HepG2 (cell line): ENCODE results near the gene TUT4. TPM values are rescaled to one million over a fixed set of nuclear protein-coding genes. Genes with fewer than 3 reads are reported as not detected.

Experiments used
- ATAC-seq: fragments of 200-7000 bp; cut with Tn5 transposase; 3 replicates; pipeline ENCODE4 v1.9.1; 2020; ENCODE audit warnings: mild to moderate bottlenecking, moderate library complexity
- BruUV-seq: library from RNA; stranded (reverse); fragments of 400-500 nt; replicated peaks from 2 replicates; lab custom pipeline; 2021; lab: Mats Ljungman, UMichigan
- CTCF ChIA-PET: fragments of 300-600 bp; formaldehyde crosslinking; extraction: SDS; loops from one replicate; lab custom pipeline; 2021; ENCODE audit warnings: low total read pairs, inconsistent platforms, low intra/inter-chr PET ratio; lab: Yijun Ruan, JAX
- POLR2A ChIA-PET: fragments of 350-600 bp; sonication (Branson Sonifier 250); formaldehyde crosslinking; loops from one replicate; lab custom pipeline; 2020; ENCODE audit warnings: antibody characterized with exemption, inconsistent platforms; lab: Yijun Ruan, JAX
- DNase-seq: peaks from one replicate; pipeline ENCODE4 v3.0.0-alpha.2; 2015; ENCODE audit warnings: low spot score
- FAIRE-seq: peaks from 3 replicates; lab custom pipeline; 2011; peaks lifted over from hg19 to GRCh38; lab: Jason Lieb, UNC
- H2AFZ ChIP-seq: one replicate; pipeline ENCODE4 v1.6.1; 2011; ENCODE audit warnings: low read length, inconsistent platforms
- H3K27ac ChIP-seq: fragments of 300-600 bp; 3 replicates; pipeline ENCODE4 v1.8.0; 2011; ENCODE audit warnings: mixed run types, mild to moderate bottlenecking, mixed read lengths, low read length, inconsistent platforms; ENCODE audit not compliant: insufficient read depth; ENCODE audit errors: extremely low read length
- H3K27me3 ChIP-seq, 2 experiments: fragments of 200-600 bp in 1 of 2; 2 replicates in 1 of 2; 3 replicates in 1 of 2; pipeline versions ENCODE4 v1.6.0 to v1.8.0; 2011; ENCODE audit warnings: low read length in 2 of 2, mild to moderate bottlenecking in 2 of 2, moderate library complexity in 2 of 2, inconsistent platforms in 1 of 2; ENCODE audit not compliant: insufficient read depth in 2 of 2, control insufficient read depth in 1 of 2
- H3K36me3 ChIP-seq, 2 experiments: fragments of 200-600 bp in 1 of 2; replicated peaks in 1 of 2; 2 replicates in 1 of 2; 3 replicates in 1 of 2; pipeline versions ENCODE4 v1.5.1 to v1.8.0; 2011; ENCODE audit warnings: low read length in 2 of 2, inconsistent platforms in 1 of 2; ENCODE audit not compliant: insufficient read depth in 2 of 2, control insufficient read depth in 1 of 2
- H3K4me1 ChIP-seq: 2 replicates; pipeline ENCODE4 v1.5.1; 2012; ENCODE audit warnings: low read length, inconsistent platforms; ENCODE audit not compliant: insufficient read depth
- H3K4me2 ChIP-seq: 2 replicates; pipeline ENCODE4 v1.6.0; 2011; ENCODE audit warnings: low read depth, low read length, inconsistent platforms
- H3K4me3 ChIP-seq, 3 experiments: fragments of 200-600 bp in 1 of 3; sonication (generic), shearing (Covaris generic) in 1 of 3; replicated peaks in 1 of 3; 2 replicates each; pipeline ENCODE4 v1.5.1; 2011 to 2016; ENCODE audit warnings: low read length in 3 of 3, inconsistent platforms in 2 of 3, low read depth in 2 of 3, mild to moderate bottlenecking in 2 of 3, control low read depth in 1 of 3, mixed read lengths in 1 of 3; ENCODE audit not compliant: insufficient read depth in 1 of 3
- H3K79me2 ChIP-seq: one replicate; pipeline ENCODE4 v1.6.1; 2011; ENCODE audit warnings: low read length, inconsistent platforms; ENCODE audit not compliant: insufficient read depth
- H3K9ac ChIP-seq: 2 replicates; pipeline ENCODE4 v1.6.0; 2011; ENCODE audit warnings: mild to moderate bottlenecking, low read depth, low read length, inconsistent platforms; ENCODE audit not compliant: insufficient read depth
- H3K9me3 ChIP-seq: 2 replicates; pipeline ENCODE4 v1.5.1; 2012; ENCODE audit warnings: mild to moderate bottlenecking, low read length
- H4K20me1 ChIP-seq: 2 replicates; pipeline ENCODE4 v1.6.0; 2011; ENCODE audit warnings: inconsistent platforms, mild to moderate bottlenecking, low read length, moderate library complexity; ENCODE audit not compliant: insufficient read depth
- CBFB ChIP-seq: sonication (generic); formaldehyde crosslinking; IDR thresholded peaks from 2 replicates; pipeline ENCODE4 v1.4.0; 2020; ENCODE audit warnings: missing genetic modification reagents
- GTF2F1 ChIP-seq: fragments of 150-350 bp; IDR thresholded peaks from 2 replicates; pipeline ENCODE4 v1.6.1; 2014; ENCODE audit warnings: low read length
- HMGXB4 ChIP-seq, 2 experiments: sonication (generic) in 1 of 2; formaldehyde crosslinking in 1 of 2; IDR thresholded peaks; 2 replicates each; pipeline versions ENCODE4 v1.4.0 to v1.6.1; 2018 to 2020; ENCODE audit warnings: missing genetic modification reagents in 2 of 2, borderline replicate concordance in 1 of 2, low read depth in 1 of 2, mild to moderate bottlenecking in 1 of 2, missing biosample characterization in 1 of 2
- MEF2D ChIP-seq: sonication (generic); formaldehyde crosslinking; IDR thresholded peaks from 2 replicates; pipeline ENCODE4 v1.5.1; 2020; ENCODE audit warnings: mild to moderate bottlenecking, missing genetic modification reagents
- RNF219 ChIP-seq: sonication (generic); formaldehyde crosslinking; IDR thresholded peaks from 2 replicates; pipeline ENCODE4 v1.5.0; 2020; ENCODE audit warnings: mild to moderate bottlenecking, missing genetic modification reagents
- USF2 ChIP-seq, 2 experiments: sonication (generic) in 1 of 2; formaldehyde crosslinking in 1 of 2; IDR thresholded peaks; 2 replicates each; pipeline versions ENCODE4 v1.5.1 to v1.6.1; 2011 to 2020; ENCODE audit warnings: borderline replicate concordance in 1 of 2, low read depth in 1 of 2, low read length in 1 of 2, mild to moderate bottlenecking in 1 of 2, missing genetic modification reagents in 1 of 2, moderate library complexity in 1 of 2
- ZNF510 ChIP-seq: sonication (generic); formaldehyde crosslinking; IDR thresholded peaks from 2 replicates; pipeline ENCODE4 v1.4.0; 2020; ENCODE audit warnings: low read depth, mild to moderate bottlenecking, missing genetic modification reagents
- ZNF572 ChIP-seq: sonication (generic); formaldehyde crosslinking; IDR thresholded peaks from 2 replicates; pipeline ENCODE4 v1.5.1; 2020; ENCODE audit warnings: mild to moderate bottlenecking, missing genetic modification reagents
- ZNF772 ChIP-seq: sonication (generic); formaldehyde crosslinking; IDR thresholded peaks from 2 replicates; pipeline ENCODE4 v1.5.0; 2020; ENCODE audit warnings: mild to moderate bottlenecking, missing genetic modification reagents
- ZNF883 ChIP-seq: sonication (generic); formaldehyde crosslinking; IDR thresholded peaks from 2 replicates; pipeline ENCODE4 v1.5.1; 2020; ENCODE audit warnings: mild to moderate bottlenecking, missing genetic modification reagents; ENCODE audit errors: not compliant biosample characterization
- ZSCAN25 ChIP-seq: sonication (generic); formaldehyde crosslinking; IDR thresholded peaks from 2 replicates; pipeline ENCODE4 v1.8.0; 2022; ENCODE audit warnings: mild to moderate bottlenecking, missing genetic modification reagents
- ZSCAN30 ChIP-seq: sonication (generic); formaldehyde crosslinking; IDR thresholded peaks from 2 replicates; pipeline ENCODE4 v1.5.0; 2020; ENCODE audit warnings: mild to moderate bottlenecking, missing genetic modification reagents
- WGBS: methylation state at CpG from one replicate; pipeline ENCODE4 v1.1.6; 2017; ENCODE audit warnings: low lambda C conversion rate; 5-methylcytosine and 5-hydroxymethylcytosine counted together
- in situ Hi-C: cut with HindIII; loops from 2 replicates; pipeline ENCODE4 v1.10.0; 2017; ENCODE audit warnings: low pct_unique_long_range_greater_than_20kb; ENCODE audit not compliant: extremely low pct_ligation_motif_present
- intact Hi-C: fragments of 100-400 bp; cut with micrococcal nuclease; formaldehyde crosslinking; loops from one replicate; pipeline ENCODE4 v1.10.0; 2022; ENCODE audit not compliant: unreplicated experiment
- polyA plus RNA-seq, 8 experiments: library from polyadenylated mRNA; depleted of rRNA in 3 of 8; stranded (reverse) in 7 of 8; unstranded in 1 of 8; fragments of >200 nt; fragmentation: Illumina TruSeq in 4 of 8; extraction: Trizol in 4 of 8; gene quantifications; 2 replicates each; pipeline versions ENCODE4 v1.2.1 to v1.2.3, GENCODE V29; 2011 to 2016; ENCODE audit warnings: low read depth in 4 of 8, missing spikeins in 1 of 8, mixed read lengths in 1 of 8; ENCODE audit not compliant: insufficient read depth in 1 of 8
- total RNA-seq, 5 experiments: library from RNA; depleted of rRNA; stranded (reverse); fragments of >200 nt; fragmentation: Illumina TruSeq; extraction: Trizol; gene quantifications; 2 replicates each; pipeline ENCODE4 v1.2.3, GENCODE V29; 2016; ENCODE audit warnings: low read depth in 1 of 5

Gene TUT4
- total and polyA plus RNA-seq, 2 of the 13 experiments (the other 11 are each of a cell fraction or from before 2014, with no cell fraction given): 44.7 to 53.5 TPM

GRCh38 chr1:52404975-52405338 lies 147.9 kb downstream of the TUT4 start:
- no peak overlapping the region for H2AFZ ChIP-seq
- FAIRE-seq (no peak), ATAC-seq (no peak), DNase-seq (no peak)
- in situ Hi-C loops (no loop called here), intact Hi-C loops (loop anchor here (1.0 to 10.0 kb wide), 3 partner anchors 39 to 280 kb away; partner anchors contain the start of gene CC2D1B)
- ChIA-PET CTCF (no interaction called here), POLR2A (interaction anchor here (0.9 to 2.3 kb wide), 10 partner anchors 8 to 298 kb away, joined by 3 to 14 read pairs (median 5); partner anchors contain the start of genes CC2D1B and TUT4)
- H4K20me1 ChIP-seq: no peaks in the 10 kb centered on the region
- peaks cover 10 to 47% of the 10 kb centered on the region in 2 experiments for H3K36me3 ChIP-seq
- peaks cover 34% of the 10 kb centered on the region for H3K4me1 ChIP-seq
- H3K9me3 ChIP-seq: no peaks in the 10 kb centered on the region
- H3K27me3 ChIP-seq: peaks cover 0 to 4% of the 10 kb centered on the region in 2 experiments; a peak in 1 of 5 replicates
- peak overlapping the region; percentile 99 for H3K9ac ChIP-seq
- H3K79me2 ChIP-seq: peaks cover 44% of the 10 kb centered on the region
- H3K27ac ChIP-seq: peak overlapping the region; percentile 97
- no TSS peak for BruUV-seq
- WGBS: 2% methylated on average over 8 of the region's 8 CpGs
- TF ChIP-seq ZNF510 (CRISPR knock-in tag): no peak
- TF ChIP-seq MEF2D: no peak
- 0 out of 2 replicates have a peak, but pooled peaks have one; percentile 67 for TF ChIP-seq ZSCAN30 (CRISPR knock-in tag)
- TF ChIP-seq USF2 (IDR thresholded peaks at IDR 0.05; ENCODE audit: low read depth, low read length): no peak
- 0 out of 2 replicates have a peak, but pooled peaks have one; percentile 19 for TF ChIP-seq USF2 (CRISPR knock-in tag; IDR thresholded peaks at IDR 0.05; ENCODE audit: borderline replicate concordance)
- no peak for TF ChIP-seq CBFB (CRISPR knock-in tag)
- TF ChIP-seq ZNF772: 0 out of 2 replicates have a peak, but pooled peaks have one; percentile 4
- TF ChIP-seq HMGXB4 (CRISPR knock-in tag; IDR thresholded peaks at IDR 0.05; ENCODE audit: borderline replicate concordance in 1 of 2, low read depth in 1 of 2): peak in 1 of 2 experiments; percentile 11; a peak in 1 of 4 replicates
- TF ChIP-seq RNF219: peak; percentile 81; the same call in 1 of the 2 replicates
- 0 out of 2 replicates have a peak, but pooled peaks have one; percentile 7 for TF ChIP-seq ZSCAN25 (CRISPR knock-in tag)
- no peak for TF ChIP-seq ZNF572
- TF ChIP-seq GTF2F1: no peak
- no peak for TF ChIP-seq ZNF883 (CRISPR knock-in tag)
- peak overlapping the region; percentile 77 for H3K4me2 ChIP-seq
- H3K4me3 ChIP-seq: peak overlapping the region; percentile 72 to 96 (median 87)
